Measurements from ENCODE around the gene CYP11A1. TPM values are rescaled to one million over a fixed set of nuclear protein-coding genes. Genes with fewer than 3 reads are reported as not detected.
"Not testable (repeated sequence)": the region's sequence is repeated elsewhere in the genome, so short reads cannot be mapped to it uniquely, and the experiment has no call there.

The CYP11A1 gene
- total RNA-seq, 1 donor from 2014 or later, result not detected

DNA sequence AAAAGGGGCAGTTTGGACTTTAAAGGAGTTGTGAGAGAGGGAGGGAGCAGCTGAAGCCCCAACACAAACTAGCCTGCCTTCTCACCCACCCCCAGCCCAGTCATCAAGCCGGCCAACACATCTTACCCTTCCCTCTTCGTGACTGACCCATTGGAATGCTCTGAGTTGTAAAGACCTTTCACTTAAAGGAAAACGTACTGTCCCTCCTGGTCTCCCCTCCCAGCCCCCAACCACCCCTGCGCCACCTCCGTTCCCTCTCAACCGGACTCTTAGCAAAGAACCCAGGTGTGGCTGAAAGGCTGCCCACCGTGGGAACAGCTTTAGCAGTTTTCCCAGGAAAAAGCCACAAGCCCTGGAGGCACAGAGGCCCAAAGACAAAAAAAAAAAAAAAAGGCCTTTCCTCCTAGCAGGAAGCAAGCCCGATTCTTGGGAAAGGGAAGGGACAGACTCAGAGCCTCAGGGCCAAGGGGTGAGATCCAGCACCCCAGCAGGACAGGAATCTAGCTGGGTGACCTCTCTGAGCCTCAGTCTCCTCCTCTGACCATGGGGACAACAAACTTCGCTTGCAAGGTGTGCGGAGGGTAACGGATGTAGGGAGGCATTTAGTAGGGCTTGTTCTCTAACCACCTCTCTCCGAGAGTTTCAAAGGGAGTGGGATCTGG is 2.4 kb downstream of the CYP11A1 start:
- DNase-seq (ENCODE audit: low read depth), result no peak
- Histone ChIP-seq H3K36me3 (ENCODE audit: control insufficient read depth, insufficient read depth, low read length) (no peaks in the 10 kb centered on the region), H3K4me3 (ENCODE audit: low read depth, low read length) (peak overlapping the region; percentile 47), H3K27me3 (ENCODE audit: control insufficient read depth, insufficient read depth, low read length) (no peaks in the 10 kb centered on the region)
- TF ChIP-seq, protein P1, sequence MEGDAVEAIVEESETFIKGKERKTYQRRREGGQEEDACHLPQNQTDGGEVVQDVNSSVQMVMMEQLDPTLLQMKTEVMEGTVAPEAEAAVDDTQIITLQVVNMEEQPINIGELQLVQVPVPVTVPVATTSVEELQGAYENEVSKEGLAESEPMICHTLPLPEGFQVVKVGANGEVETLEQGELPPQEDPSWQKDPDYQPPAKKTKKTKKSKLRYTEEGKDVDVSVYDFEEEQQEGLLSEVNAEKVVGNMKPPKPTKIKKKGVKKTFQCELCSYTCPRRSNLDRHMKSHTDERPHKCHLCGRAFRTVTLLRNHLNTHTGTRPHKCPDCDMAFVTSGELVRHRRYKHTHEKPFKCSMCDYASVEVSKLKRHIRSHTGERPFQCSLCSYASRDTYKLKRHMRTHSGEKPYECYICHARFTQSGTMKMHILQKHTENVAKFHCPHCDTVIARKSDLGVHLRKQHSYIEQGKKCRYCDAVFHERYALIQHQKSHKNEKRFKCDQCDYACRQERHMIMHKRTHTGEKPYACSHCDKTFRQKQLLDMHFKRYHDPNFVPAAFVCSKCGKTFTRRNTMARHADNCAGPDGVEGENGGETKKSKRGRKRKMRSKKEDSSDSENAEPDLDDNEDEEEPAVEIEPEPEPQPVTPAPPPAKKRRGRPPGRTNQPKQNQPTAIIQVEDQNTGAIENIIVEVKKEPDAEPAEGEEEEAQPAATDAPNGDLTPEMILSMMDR (IDR thresholded peaks at IDR 0.05; ENCODE audit: insufficient read depth, low read length, severe bottlenecking), result no peak
- no peak for FAIRE-seq

DNA sequence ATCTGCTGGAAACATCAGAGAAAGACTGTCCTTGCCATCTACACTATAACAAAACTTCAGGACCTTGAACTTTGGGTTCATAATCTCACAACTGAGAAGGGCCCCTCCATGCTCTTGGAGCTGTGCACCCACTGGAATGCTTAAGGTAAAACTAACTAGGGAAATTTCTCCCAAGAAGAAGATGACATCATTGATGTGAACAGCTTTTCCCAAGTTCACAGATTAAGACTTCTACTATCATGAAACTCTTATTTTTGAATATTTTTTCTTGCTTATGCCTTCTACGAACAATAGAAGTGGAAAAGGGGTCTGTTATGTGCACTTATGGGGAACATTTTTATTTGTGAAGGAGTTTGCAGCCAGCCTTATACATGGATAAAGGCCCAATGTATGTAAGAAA is 5.0 kb downstream of the CYP11A1 start:
- no peak overlapping the region for H3K4me3 ChIP-seq (ENCODE audit: low read depth, low read length)
- TF ChIP-seq, protein P1 (IDR thresholded peaks at IDR 0.05; ENCODE audit: insufficient read depth, low read length, severe bottlenecking), result no peak
- H3K27me3 ChIP-seq (ENCODE audit: control insufficient read depth, insufficient read depth, low read length), result peaks cover 2% of the 10 kb centered on the region
- H3K36me3 ChIP-seq (ENCODE audit: control insufficient read depth, insufficient read depth, low read length), result no peaks in the 10 kb centered on the region
- FAIRE-seq, result no peak
- DNase-seq (ENCODE audit: low read depth), result no peak

GRCh38 chr15:74360855-74361254 is 6.6 kb downstream of the CYP11A1 start:
- not testable (repeated sequence) for DNase-seq (ENCODE audit: low read depth); H3K4me3 ChIP-seq (ENCODE audit: low read depth, low read length); FAIRE-seq; H3K27me3 ChIP-seq (ENCODE audit: control insufficient read depth, insufficient read depth, low read length); H3K36me3 ChIP-seq (ENCODE audit: control insufficient read depth, insufficient read depth, low read length)

DNA sequence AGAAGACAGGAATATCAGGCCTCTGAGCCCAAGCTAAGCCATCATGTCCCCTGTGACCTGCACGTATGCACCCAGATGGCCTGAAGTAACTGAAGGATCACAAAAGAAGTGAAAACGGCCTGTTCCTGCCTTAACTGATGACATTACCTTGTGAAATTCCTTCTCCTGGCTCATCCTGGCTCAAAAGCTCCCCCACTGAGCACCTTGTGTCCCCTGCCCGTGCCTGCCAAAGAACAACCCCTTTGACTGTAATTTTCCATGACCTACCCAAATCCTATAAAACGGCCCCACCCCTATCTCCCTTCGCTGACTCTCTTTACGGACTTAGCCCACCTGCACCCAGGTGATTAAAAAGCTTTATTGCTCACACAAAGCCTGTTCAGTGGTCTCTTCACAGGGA is 8.1 kb downstream of the CYP11A1 start:
- not testable (repeated sequence) for H3K27me3 ChIP-seq (ENCODE audit: control insufficient read depth, insufficient read depth, low read length); H3K4me3 ChIP-seq (ENCODE audit: low read depth, low read length); H3K36me3 ChIP-seq (ENCODE audit: control insufficient read depth, insufficient read depth, low read length); FAIRE-seq; DNase-seq (ENCODE audit: low read depth)

GRCh38 chr15:74357514-74357913 is 9.9 kb downstream of the CYP11A1 start:
- H3K27me3 ChIP-seq (ENCODE audit: control insufficient read depth, insufficient read depth, low read length); H3K36me3 ChIP-seq (ENCODE audit: control insufficient read depth, insufficient read depth, low read length); H3K4me3 ChIP-seq (ENCODE audit: low read depth, low read length); FAIRE-seq; DNase-seq (ENCODE audit: low read depth): not testable (repeated sequence)

- H3K4me3 ChIP-seq (ENCODE audit: low read depth, low read length); H3K27me3 ChIP-seq (ENCODE audit: control insufficient read depth, insufficient read depth, low read length); DNase-seq (ENCODE audit: low read depth); FAIRE-seq; H3K36me3 ChIP-seq (ENCODE audit: control insufficient read depth, insufficient read depth, low read length): not testable (repeated sequence)
These were observed 11.4 kb downstream of the CYP11A1 start for GRCh38 chr15:74356050-74356449.

GRCh38 chr15:74353992-74354391 is 13.5 kb downstream of the CYP11A1 start:
- not testable (repeated sequence) for FAIRE-seq; DNase-seq (ENCODE audit: low read depth); H3K27me3 ChIP-seq (ENCODE audit: control insufficient read depth, insufficient read depth, low read length); H3K4me3 ChIP-seq (ENCODE audit: low read depth, low read length); H3K36me3 ChIP-seq (ENCODE audit: control insufficient read depth, insufficient read depth, low read length)

DNA sequence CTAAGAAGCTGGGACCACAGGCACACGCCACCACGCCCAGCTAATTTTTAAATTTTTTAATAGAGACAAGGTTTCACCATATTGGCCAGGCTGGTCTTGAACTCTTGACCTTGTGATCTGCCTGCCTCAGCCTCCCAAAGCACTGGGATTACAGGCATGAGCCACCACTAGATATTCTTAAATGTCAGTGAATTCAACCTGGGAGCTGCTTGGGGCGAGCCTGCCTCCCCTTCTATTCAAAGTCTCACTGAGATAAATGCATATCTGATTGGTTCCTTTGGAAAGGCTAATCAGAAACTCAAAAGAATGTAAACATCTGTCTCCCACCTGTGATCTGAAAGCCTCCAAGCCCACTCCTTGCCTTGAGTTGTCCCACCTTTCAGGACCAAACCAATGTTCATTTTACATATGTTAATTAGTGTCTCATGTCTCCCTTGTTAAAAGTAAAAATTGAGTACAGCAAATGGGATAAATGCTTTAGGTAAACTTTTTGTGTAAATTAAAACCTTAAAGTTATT is 15.0 kb downstream of the CYP11A1 start:
- FAIRE-seq (no peak), DNase-seq (ENCODE audit: low read depth) (no peak)
- Histone ChIP-seq H3K27me3 (ENCODE audit: control insufficient read depth, insufficient read depth, low read length) (peaks cover 2% of the 10 kb centered on the region), H3K4me3 (ENCODE audit: low read depth, low read length) (no peak overlapping the region), H3K36me3 (ENCODE audit: control insufficient read depth, insufficient read depth, low read length) (no peaks in the 10 kb centered on the region)
- TF ChIP-seq, protein P1 (IDR thresholded peaks at IDR 0.05; ENCODE audit: insufficient read depth, low read length, severe bottlenecking), result no peak
